NCI-H1105 (cell line): ENCODE measurements around the gene PNPLA7.
"Not testable (repeated sequence)": the region's sequence is repeated elsewhere in the genome, so short reads cannot be mapped to it uniquely, and the experiment has no call there.

Experiments
- DNase-seq: peaks from one replicate; lab custom pipeline; 2025; lab: John Stamatoyannopoulos, UW

PNPLA7 gene

DNA sequence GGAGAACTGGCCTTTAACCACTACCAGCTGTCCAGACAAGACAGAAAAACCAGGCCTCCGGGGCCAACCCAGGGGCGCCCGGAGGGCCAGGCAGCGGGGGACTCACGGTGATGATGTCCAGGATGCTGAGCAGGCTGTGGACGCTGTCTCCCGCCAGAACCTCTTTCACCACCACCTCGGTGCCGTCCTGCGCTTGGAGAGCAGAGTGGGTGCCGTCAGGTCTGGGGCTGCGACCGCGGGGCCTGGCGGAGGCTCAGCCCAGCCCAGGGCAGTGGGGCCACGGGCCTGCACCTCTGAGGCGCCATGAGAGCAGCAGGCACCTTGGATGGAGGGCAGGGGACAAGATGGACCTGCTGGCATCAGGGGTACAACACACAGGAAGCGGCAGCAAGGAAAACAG, 9.7 kb downstream of the PNPLA7 start:
- DNase-seq, result no peak

- DNase-seq, result no peak
Observed at GRCh38 chr9:137538058-137538457, 12.1 kb downstream of the PNPLA7 start.

GRCh38 chr9:137536594-137537131, 13.5 kb downstream of the PNPLA7 start:
- DNase-seq, result not testable (repeated sequence)

- DNase-seq, result no peak
Observed at GRCh38 chr9:137535120-137535428, 15.1 kb downstream of the PNPLA7 start.

DNA sequence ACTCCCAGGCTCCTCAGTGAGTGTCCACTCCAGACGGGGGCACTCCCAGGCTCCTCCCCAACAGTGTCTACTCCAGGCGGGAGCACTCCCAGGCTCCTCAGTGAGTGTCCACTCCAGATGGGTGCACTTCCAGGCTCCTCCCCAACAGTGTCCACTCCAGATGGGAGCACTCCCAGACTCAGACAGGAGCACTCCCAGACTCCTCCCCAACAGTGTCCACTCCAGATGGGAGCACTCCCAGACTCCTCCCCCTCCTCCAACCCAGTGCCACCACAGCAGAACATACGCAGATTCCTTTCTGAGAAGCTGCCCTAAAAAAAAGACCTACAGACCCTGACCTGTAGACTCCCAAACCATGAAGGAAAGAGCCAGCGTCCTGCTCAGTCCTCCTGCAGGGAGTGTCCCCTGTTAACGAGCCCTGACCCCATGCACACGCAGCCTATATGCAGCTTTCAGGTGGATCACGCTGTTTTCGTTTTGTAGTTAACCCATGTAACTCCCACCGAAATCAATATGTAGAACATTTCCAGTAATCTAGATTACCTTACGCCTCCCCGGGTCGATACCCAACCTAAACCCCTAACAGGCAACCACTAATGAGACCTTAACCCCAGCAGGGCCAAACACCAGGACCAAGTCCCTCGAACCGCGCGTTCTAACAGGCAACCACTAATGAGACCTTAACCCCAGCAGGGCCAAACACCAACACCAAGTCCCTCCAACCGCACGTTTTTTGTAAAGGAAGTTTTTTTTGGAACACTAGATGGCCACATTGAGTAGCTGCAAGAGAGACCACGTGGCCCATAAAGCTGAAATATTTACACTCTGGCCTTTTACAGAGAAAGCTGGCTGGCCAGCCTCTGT, 15.7 kb downstream of the PNPLA7 start:
- no peak for DNase-seq

DNA sequence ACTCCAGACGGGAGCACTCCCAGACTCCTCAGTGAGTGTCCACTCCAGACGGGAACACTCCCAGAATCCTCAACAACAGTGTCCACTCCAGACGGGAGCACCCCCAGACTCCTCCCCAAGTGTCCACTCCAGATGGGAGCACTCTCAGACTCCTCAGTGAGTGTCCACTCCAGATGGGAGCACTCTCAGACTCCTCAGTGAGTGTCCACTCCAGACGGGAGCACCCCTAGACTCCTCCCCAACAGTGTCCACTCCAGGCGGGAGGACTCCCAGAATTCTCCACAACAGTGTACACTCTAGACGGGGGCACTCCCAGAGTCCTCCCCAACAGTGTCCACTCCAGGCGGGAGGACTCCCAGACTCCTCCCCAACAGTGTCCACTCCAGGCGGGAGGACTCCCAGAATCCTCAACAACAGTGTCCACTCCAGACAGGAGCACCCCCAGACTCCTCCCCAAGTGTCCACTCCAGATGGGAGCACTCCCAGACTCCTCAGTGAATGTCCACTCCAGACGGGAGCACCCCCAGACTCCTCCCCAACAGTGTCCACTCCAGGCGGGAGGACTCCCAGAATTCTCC, 17.2 kb downstream of the PNPLA7 start:
- DNase-seq, result not testable (repeated sequence)

DNA sequence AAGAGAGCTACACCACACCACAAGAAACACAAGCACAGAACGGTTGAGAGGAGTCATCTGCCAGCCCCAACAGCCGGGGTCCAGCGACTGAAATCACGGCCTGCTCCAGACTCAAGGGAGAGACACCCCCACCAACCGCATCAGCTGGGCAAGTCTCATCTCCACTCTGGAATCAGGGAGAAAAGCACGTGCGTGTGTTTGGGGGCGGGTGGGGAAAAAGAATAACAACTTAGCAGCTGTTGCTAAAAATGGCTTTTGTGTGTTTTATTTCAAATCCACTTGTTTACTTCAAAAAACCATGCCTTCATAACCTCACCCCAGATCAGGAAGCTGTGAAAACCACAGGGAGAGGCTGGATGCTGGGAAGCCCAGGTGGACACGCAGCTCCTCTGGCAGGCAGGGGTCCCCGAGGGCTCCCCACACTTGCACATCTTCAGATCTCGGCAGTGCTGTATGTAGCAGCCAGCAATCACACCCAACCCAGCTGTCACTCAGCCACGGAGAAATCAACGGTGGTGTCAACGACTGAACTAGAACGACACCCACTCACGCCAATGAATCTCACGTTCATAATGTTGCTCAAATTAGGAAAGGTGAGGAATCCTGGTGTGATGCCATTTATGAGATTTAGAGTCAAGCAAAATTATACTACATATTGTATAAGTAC, 19.0 kb downstream of the PNPLA7 start:
- no peak for DNase-seq

DNA sequence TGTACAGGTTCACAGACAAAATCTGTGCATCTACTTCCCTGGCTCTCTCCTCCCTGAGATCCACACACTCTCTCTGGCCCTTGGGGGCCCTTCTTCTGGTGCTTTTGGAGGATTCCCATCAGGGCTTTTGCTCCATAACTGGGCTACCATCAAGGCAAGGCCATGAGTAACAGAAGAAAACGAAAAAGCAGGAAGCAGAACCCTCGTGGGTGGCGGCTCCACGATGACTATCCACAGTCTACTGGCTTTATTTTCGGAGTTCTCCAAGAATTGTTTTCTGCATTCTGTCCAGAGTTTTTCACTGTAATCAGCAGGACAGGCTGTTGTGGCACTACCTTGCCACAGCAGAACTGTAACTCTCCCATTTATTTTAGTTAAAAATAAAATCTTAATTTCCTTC, 19.9 kb downstream of the PNPLA7 start:
- DNase-seq, result no peak

DNA sequence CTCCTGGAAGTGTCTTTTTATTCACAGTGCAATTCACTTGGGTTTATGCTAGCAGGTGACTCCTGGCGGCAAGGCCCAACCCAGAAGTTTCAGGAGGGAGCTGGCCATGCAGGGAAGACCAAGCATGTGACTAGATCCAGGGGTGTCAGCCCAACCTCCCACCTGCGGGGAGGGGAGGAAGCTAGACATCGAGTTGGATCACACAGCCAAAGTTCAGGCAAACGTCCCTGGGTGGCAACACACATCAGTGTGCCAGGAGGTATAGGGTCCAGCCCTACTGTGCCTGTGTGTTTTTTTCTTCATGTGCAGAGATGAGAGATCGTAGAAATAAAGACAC, 25.3 kb downstream of the PNPLA7 start:
- no peak for DNase-seq

GRCh38 chr9:137524161-137524980, 25.8 kb downstream of the PNPLA7 start:
- no peak for DNase-seq

GRCh38 chr9:137522746-137523455, 27.3 kb downstream of the PNPLA7 start:
- DNase-seq, result no peak

DNA sequence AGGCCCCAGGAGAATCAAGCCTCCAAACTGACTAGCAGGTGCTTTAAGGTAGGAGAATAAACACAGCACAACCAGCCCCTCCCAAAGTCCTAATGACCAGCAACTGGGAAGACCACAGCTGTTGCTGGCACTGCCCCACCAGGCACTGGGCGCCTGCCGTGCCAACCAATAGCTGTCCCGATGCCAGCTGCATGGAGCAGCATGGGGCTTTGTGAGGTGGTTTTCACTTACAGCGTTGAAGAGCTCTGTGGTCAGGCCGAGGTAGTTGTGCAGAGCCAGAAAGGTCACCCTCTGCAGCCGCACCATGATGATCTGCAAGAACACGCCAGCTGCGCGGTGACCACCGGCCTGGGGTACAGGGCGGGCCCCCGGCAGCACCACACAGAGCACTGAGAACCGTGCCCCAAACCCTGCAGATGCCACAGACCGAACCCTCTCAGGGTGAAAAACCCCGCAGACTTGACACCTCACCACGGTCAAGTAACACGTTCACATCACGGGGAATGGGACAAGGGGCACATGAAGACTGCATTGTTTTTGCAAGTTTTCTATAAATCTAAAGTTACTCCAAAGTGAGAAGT, 28.7 kb downstream of the PNPLA7 start:
- DNase-seq, result no peak

- no peak for DNase-seq
Observed at GRCh38 chr9:137520614-137521404, 29.4 kb downstream of the PNPLA7 start.

GRCh38 chr9:137519553-137519952, 30.6 kb downstream of the PNPLA7 start:
- no peak for DNase-seq

DNA sequence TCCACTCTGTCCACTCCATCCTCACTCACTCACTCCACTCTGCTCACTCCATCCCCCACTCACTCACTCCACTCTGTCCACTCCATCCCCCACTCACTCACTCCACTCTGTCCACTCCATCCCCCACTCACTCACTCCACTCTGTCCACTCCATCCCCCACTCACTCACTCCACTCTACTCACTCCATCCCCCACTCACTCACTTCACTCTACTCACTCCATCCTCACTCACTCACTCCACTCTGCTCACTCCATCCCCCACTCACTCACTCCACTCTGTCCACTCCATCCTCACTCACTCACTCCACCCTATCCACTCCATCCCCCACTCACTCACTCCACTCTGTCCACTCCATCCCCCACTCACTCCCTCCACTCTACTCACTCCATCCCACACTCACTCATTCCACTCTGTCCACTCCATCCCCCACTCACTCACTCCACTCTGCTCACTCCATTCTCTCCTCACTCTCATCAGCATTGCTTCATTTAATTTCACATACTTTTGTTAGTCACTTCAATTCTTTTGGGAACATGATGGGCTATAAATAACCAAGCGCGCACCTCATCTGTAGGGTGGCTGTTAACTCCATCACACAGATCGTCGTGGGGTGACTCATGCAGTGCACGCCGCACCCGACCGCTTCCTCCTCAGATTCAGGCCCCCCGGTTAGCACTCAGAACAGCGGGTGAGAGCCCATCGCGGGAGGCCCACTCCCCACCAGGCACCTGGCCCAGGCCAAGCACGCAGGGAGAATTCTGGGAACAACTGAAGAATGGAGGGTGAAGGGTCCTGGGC, 31.3 kb downstream of the PNPLA7 start:
- not testable (repeated sequence) for DNase-seq

- DNase-seq, result no peak
Observed at GRCh38 chr9:137516144-137516917, 33.9 kb downstream of the PNPLA7 start.

GRCh38 chr9:137515338-137515724, 34.9 kb downstream of the PNPLA7 start:
- no peak for DNase-seq

DNA sequence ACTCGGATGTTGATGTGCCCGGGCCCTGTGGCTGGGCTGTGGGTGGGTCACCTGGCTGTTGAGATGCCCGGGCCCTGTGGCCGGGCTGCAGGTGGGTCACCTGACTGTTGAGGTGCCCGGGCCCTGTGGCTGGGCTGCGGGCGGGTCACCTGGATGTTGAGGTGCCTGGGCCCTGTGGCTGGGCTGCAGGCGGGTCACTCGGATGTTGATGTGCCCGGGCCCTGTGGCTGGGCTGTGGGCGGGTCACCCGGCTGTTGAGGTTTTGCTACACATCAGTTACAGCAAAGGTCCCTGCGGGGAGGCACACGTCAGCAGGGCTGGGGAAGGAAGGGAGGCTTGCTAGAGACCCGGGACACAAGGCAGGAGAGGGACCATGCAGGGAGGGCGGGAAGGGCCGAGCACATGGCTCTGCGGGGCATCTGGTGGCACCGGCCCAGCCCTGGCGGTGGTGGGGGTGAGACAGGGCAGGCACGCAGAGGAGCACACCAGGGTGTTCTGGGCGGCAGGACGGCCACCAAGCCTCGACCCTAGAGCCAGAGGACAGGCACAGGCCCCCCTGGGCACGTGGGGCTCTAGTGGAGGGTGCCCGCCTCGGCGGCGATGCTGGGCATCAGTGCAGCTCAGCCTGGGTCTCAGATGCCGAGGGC, 35.4 kb downstream of the PNPLA7 start:
- DNase-seq, result no peak
